Breast epithelium (tissue), 4 donors: ENCODE measurements around the gene INAFM1. TPM values are rescaled to one million over a fixed set of nuclear protein-coding genes. Genes with fewer than 3 reads are reported as not detected.
A peak's percentile ranks its signal among the peaks of the same experiment; 100 is the strongest.

ENCODE experiments used
- DNase-seq, 2 donors: peaks; one replicate each; pipeline ENCODE4 v3.0.0-alpha.2; 2019; ENCODE audit warnings: low spot score in 2 of 2
- H3K27ac ChIP-seq, 2 donors: fragments of 200-600 bp; sonication (generic) in 1 of 2; one replicate each; pipeline ENCODE4 v1.5.1; 2016 to 2019; ENCODE audit warnings: mild to moderate bottlenecking in 1 of 2
- H3K27me3 ChIP-seq, 2 donors: fragments of 200-600 bp; sonication (generic) in 1 of 2; one replicate each; pipeline versions ENCODE4 v1.5.1 to v1.6.0; 2017 to 2019; ENCODE audit warnings: control low read depth in 1 of 2, mild to moderate bottlenecking in 1 of 2
- H3K36me3 ChIP-seq: fragments of 200-600 bp; one replicate; pipeline ENCODE4 v1.5.1; 2019
- H3K4me1 ChIP-seq, 2 donors: fragments of 200-600 bp; sonication (generic); one replicate each; pipeline ENCODE4 v1.5.1; 2016 to 2019; ENCODE audit warnings: control low read depth in 1 of 2
- H3K4me3 ChIP-seq, 3 donors: fragments of 200-600 bp; sonication (generic); 1 replicate in 2 of 3; 2 replicates in 1 of 3; pipeline ENCODE4 v1.5.1; 2016 to 2019; ENCODE audit warnings: mild to moderate bottlenecking in 3 of 3, moderate library complexity in 2 of 3
- H3K9me3 ChIP-seq, 2 donors: fragments of 200-600 bp; sonication (generic) in 1 of 2; one replicate each; pipeline ENCODE4 v1.5.1; 2016 to 2019; ENCODE audit warnings: control low read depth in 1 of 2
- CTCF ChIP-seq, 3 donors: fragments of 450-650 bp; IDR thresholded peaks; one replicate each; pipeline ENCODE4 v1.5.1; 2016 to 2017; ENCODE audit warnings: antibody characterized with exemption in 3 of 3, mild to moderate bottlenecking in 3 of 3, moderate library complexity in 3 of 3
- POLR2A ChIP-seq: fragments of 450-650 bp; IDR thresholded peaks from one replicate; pipeline ENCODE4 v1.6.1; 2016; ENCODE audit warnings: antibody characterized with exemption, mild to moderate bottlenecking, moderate library complexity
- POLR2AphosphoS5 ChIP-seq, 3 donors: sonication (generic); formaldehyde crosslinking; IDR thresholded peaks; one replicate each; pipeline ENCODE4 v1.6.1; 2017; ENCODE audit warnings: antibody characterized with exemption in 3 of 3
- intact Hi-C: fragments of 100-400 bp; cut with DNase I; formaldehyde crosslinking; loops from one replicate; pipeline ENCODE4 v1.15.1; 2023; ENCODE audit warnings: low total_unique reads
- total RNA-seq, 3 donors: library from RNA; depleted of rRNA; stranded (reverse); fragments of >200 nt; gene quantifications; one replicate each; pipeline ENCODE4 v1.1.0, GENCODE V29; 2016

INAFM1 gene
- total RNA-seq, 3 donors from 2014 or later, result 5.3 to 10.5 (median 7.2) TPM

DNA sequence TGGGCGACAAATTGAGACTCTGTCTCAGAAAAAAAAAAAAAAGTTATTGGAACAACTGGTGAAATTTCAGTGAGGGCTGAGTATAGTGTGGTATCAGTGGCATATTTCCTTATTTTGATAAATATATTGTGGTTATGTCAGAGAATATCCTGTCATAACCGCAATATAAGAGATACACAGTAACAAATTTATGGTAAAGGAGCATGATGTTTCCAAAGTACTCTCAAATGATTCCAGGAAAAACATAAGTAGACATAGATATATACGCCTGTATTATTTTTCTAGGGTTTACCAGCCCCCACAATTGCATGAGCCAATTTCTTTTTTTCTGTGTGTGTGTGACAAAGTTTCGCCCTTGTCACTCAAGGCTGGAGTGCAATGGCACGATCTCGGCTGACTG lies 29.3 kb downstream of the INAFM1 start:
- intact Hi-C loops, result no loop called here
- H3K4me3 ChIP-seq, result no peak overlapping the region
- TF ChIP-seq CTCF (IDR thresholded peaks at IDR 0.05) (no peak), POLR2A (no peak), POLR2AphosphoS5 (IDR thresholded peaks at IDR 0.05) (no peak)
- no peaks in the 10 kb centered on the region for H3K36me3 ChIP-seq
- H3K27ac ChIP-seq, result no peak overlapping the region
- peaks cover 0 to 4% of the 10 kb centered on the region in 2 donors for H3K4me1 ChIP-seq
- no peak for DNase-seq
- no peaks in the 10 kb centered on the region for H3K9me3 ChIP-seq
- no peaks in the 10 kb centered on the region for H3K27me3 ChIP-seq

DNA sequence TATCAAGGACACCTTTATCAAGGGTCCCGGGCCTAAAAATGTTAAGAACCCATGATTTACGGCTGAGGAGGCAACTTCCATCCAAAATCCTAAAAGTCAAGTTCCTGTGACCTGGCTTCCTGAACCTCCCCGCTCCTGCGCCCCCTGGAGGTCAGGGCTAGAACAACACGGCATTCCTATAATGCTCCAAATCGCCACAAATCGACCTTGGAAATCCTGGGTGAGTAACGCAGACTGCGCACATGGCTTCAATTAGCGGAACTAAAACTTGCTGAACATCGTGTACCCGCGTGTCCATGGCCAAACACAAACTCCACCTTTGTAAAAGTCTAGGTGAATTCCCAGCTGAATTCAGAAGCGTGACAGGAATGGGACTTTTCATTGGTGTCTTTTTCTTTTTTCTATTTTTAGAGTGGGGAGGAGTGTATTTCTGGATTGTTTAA lies 30.6 kb downstream of the INAFM1 start:
- TF ChIP-seq POLR2A, result no peak
- TF ChIP-seq POLR2AphosphoS5 (IDR thresholded peaks at IDR 0.05), result peak; percentile 25 to 82 (median 48)
- TF ChIP-seq CTCF (IDR thresholded peaks at IDR 0.05), result peak; percentile 81 to 95 (median 92)
- DNase-seq, result peak in 1 of 2 donors; percentile 69
- Histone ChIP-seq H3K9me3 (no peaks in the 10 kb centered on the region), H3K27ac (no peak overlapping the region), H3K27me3 (no peaks in the 10 kb centered on the region), H3K4me1 (peaks cover 0 to 4% of the 10 kb centered on the region in 2 donors), H3K4me3 (peak overlapping the region in 1 of 3 donors; percentile 16), H3K36me3 (no peaks in the 10 kb centered on the region)
- intact Hi-C loops, result no loop called here

GRCh38 chr19:47306303-47306702 lies 31.6 kb downstream of the INAFM1 start:
- Histone ChIP-seq H3K4me1 (peaks cover 0 to 4% of the 10 kb centered on the region in 2 donors), H3K27ac (peak overlapping the region in 1 of 2 donors; percentile 14), H3K9me3 (no peaks in the 10 kb centered on the region), H3K36me3 (no peaks in the 10 kb centered on the region), H3K4me3 (no peak overlapping the region), H3K27me3 (no peaks in the 10 kb centered on the region)
- no peak for TF ChIP-seq POLR2AphosphoS5 (IDR thresholded peaks at IDR 0.05)
- TF ChIP-seq POLR2A, result no peak
- no peak for TF ChIP-seq CTCF (IDR thresholded peaks at IDR 0.05)
- no peak for DNase-seq
- intact Hi-C loops, result no loop called here

DNA sequence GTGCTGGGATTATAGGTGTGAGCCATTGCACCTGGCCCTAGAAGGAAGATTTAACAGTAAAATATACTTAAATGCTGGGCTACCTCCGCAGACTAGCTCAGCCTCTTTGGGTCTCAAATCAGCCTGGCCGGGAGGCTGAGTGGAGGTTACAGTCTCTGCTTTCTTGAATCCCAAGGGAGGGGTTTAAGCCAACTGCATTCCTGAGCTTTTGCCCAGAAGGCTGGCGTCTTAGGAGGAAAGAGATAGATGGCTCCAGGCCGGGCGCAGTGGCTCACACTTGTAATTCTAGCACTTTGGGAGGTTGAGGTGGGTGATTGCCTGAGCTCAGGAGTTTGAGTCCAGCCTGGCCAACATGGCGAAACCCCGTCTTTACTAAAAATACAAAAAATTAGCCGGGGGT lies 34.4 kb downstream of the INAFM1 start:
- TF ChIP-seq POLR2A (no peak), CTCF (IDR thresholded peaks at IDR 0.05) (no peak), POLR2AphosphoS5 (IDR thresholded peaks at IDR 0.05) (no peak)
- H3K27ac ChIP-seq, result no peak overlapping the region
- intact Hi-C loops, result no loop called here
- H3K4me1 ChIP-seq, result peaks cover 0 to 4% of the 10 kb centered on the region in 2 donors
- no peaks in the 10 kb centered on the region for H3K9me3 ChIP-seq
- no peak overlapping the region for H3K4me3 ChIP-seq
- DNase-seq, result no peak
- H3K27me3 ChIP-seq, result no peaks in the 10 kb centered on the region
- H3K36me3 ChIP-seq, result no peaks in the 10 kb centered on the region

- Histone ChIP-seq H3K27me3 (no peaks in the 10 kb centered on the region), H3K36me3 (no peaks in the 10 kb centered on the region), H3K27ac (no peak within 1 kb of the TSS), H3K4me3 (peak within 1 kb of the TSS; percentile 10 to 33 (median 33)), H3K4me1 (peaks cover 0 to 4% of the 10 kb centered on the region in 2 donors), H3K9me3 (no peaks in the 10 kb centered on the region)
- no peak for DNase-seq
- intact Hi-C loops, result loop anchor here (2.0 kb wide), 1 partner anchor 73 kb away; no protein-coding TSS in a partner anchor
- TF ChIP-seq POLR2AphosphoS5 (IDR thresholded peaks at IDR 0.05) (no peak), CTCF (IDR thresholded peaks at IDR 0.05) (no peak), POLR2A (no peak)
Measured at GRCh38 chr19:47309608-47310007, 34.9 kb downstream of the INAFM1 start, which contains the start of gene C5AR1. Gene C5AR1, plus strand, starts transcription at chr19:47309861. Its CDS starts 35 bp downstream, at chr19:47309896.
